Caco-2 (cell line): ENCODE data around the gene TEX14. TPM values are rescaled to one million over a fixed set of nuclear protein-coding genes. Genes with fewer than 3 reads are reported as not detected.

Experiments
- BruUV-seq: library from RNA; stranded (reverse); fragments of 400-500 nt; replicated peaks from 2 replicates; lab custom pipeline; 2021; lab: Mats Ljungman, UMichigan
- CTCF ChIA-PET: fragments of 300-600 bp; sonication (Branson Sonifier 250); formaldehyde crosslinking; loops from one replicate; lab custom pipeline; 2022; ENCODE audit warnings: antibody characterized with exemption; lab: Charles Lee
- POLR2A ChIA-PET: fragments of 300-600 bp; sonication (Branson Sonifier 250); formaldehyde crosslinking; loops from one replicate; lab custom pipeline; 2022; ENCODE audit warnings: antibody characterized with exemption; lab: Charles Lee
- DNase-seq, 2 experiments: peaks; one replicate each; pipeline versions ENCODE4 v3.0.0 to v3.0.0-alpha.2; 2020 to 2022
- H3K27me3 ChIP-seq: replicated peaks from 2 replicates; pipeline ENCODE4 v1.6.0; 2011; ENCODE audit warnings: low read length; ENCODE audit not compliant: control insufficient read depth, insufficient read depth
- H3K36me3 ChIP-seq: 2 replicates; pipeline ENCODE4 v1.5.1; 2011; ENCODE audit warnings: low read length; ENCODE audit not compliant: control insufficient read depth, insufficient read depth
- H3K4me1 ChIP-seq: fragments of 250-450 bp; sonication (Bioruptor Pico); 2 replicates; pipeline ENCODE4 v1.5.1; 2020; ENCODE audit warnings: mild to moderate bottlenecking
- H3K4me3 ChIP-seq: 2 replicates; pipeline ENCODE4 v1.5.1; 2011; ENCODE audit warnings: low read depth, mild to moderate bottlenecking, control low read depth, low read length
- H3K9me3 ChIP-seq: fragments of 250-450 bp; sonication (Bioruptor Pico); 2 replicates; pipeline ENCODE4 v1.5.1; 2020; ENCODE audit warnings: mild to moderate bottlenecking, moderate library complexity
- H3K27ac Mint-ChIP-seq: one replicate; pipeline ENCODE4 v1.8.0; 2022; ENCODE audit warnings: mixed read lengths; ENCODE audit not compliant: unreplicated experiment
- H3K27me3 Mint-ChIP-seq: one replicate; pipeline ENCODE4 v1.8.0; 2022; ENCODE audit warnings: mixed read lengths; ENCODE audit not compliant: insufficient read depth, unreplicated experiment
- H3K36me3 Mint-ChIP-seq: one replicate; pipeline ENCODE4 v1.8.0; 2022; ENCODE audit warnings: mild to moderate bottlenecking, mixed read lengths; ENCODE audit not compliant: insufficient read depth, unreplicated experiment
- H3K4me1 Mint-ChIP-seq: one replicate; pipeline ENCODE4 v1.8.0; 2022; ENCODE audit warnings: low read depth, mixed read lengths; ENCODE audit not compliant: unreplicated experiment
- H3K4me3 Mint-ChIP-seq: one replicate; pipeline ENCODE4 v1.8.0; 2022; ENCODE audit warnings: mild to moderate bottlenecking, moderate library complexity, mixed read lengths; ENCODE audit not compliant: unreplicated experiment
- H3K9me3 Mint-ChIP-seq: one replicate; pipeline ENCODE4 v1.8.0; 2022; ENCODE audit warnings: mixed read lengths; ENCODE audit not compliant: unreplicated experiment
- CTCF ChIP-seq, 2 experiments: fragments of 200-600 bp in 1 of 2; IDR thresholded peaks; 1 replicate in 1 of 2; 2 replicates in 1 of 2; pipeline versions ENCODE4 v1.5.1 to v1.8.0; 2011 to 2022; ENCODE audit warnings: antibody characterized with exemption in 1 of 2, control low read depth in 1 of 2, inconsistent platforms in 1 of 2, low read depth in 1 of 2, low read length in 1 of 2, mild to moderate bottlenecking in 1 of 2, moderate library complexity in 1 of 2; ENCODE audit not compliant: insufficient read depth in 1 of 2, severe bottlenecking in 1 of 2, unreplicated experiment in 1 of 2
- intact Hi-C: fragments of 100-400 bp; cut with micrococcal nuclease; formaldehyde crosslinking; loops from one replicate; pipeline ENCODE4 v1.10.0; 2022; ENCODE audit not compliant: unreplicated experiment
- total RNA-seq: library from RNA; stranded (reverse); gene quantifications from 2 replicates; pipeline ENCODE4 v1.2.3, GENCODE V29; 2022

Gene TEX14
- total RNA-seq, 1 experiment from 2014 or later: 0.54 TPM

DNA sequence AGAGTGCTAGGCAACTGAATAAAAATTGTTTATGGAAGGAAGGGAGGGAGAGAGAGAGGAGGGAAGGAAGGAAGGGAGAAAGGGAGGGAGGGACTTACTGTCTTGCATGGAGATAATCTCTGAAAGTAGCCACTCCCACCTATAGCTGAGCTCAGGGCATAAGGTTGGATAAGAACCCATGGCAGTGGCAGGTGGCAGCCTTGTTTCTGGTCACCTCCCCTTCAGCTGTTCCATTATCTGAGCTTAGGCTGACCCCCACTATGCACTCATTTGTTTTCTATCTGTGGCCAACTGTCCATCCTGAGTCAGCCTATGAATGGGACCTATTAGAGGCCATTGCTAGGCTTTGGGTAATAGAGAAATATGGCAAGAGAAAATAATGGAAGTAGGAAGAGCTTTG lies 152.1 kb downstream of the TEX14 start:
- ChIA-PET CTCF (no interaction called here), POLR2A (no interaction called here)
- Histone ChIP-seq H3K4me1 (peaks cover 17% of the 10 kb centered on the region), H3K27me3 (no peaks in the 10 kb centered on the region), H3K9me3 (no peaks in the 10 kb centered on the region), H3K4me3 (no peak overlapping the region), H3K36me3 (no peaks in the 10 kb centered on the region)
- no peak for TF ChIP-seq CTCF (IDR thresholded peaks at IDR 0.05; ENCODE audit: insufficient read depth in 1 of 2, low read depth in 1 of 2, low read length in 1 of 2, severe bottlenecking in 1 of 2, unreplicated experiment in 1 of 2)
- no peak overlapping the region for H3K4me3 Mint-ChIP-seq
- no peaks in the 10 kb centered on the region for H3K9me3 Mint-ChIP-seq
- H3K36me3 Mint-ChIP-seq: no peaks in the 10 kb centered on the region
- H3K27me3 Mint-ChIP-seq: peaks cover 19% of the 10 kb centered on the region
- no peak for DNase-seq
- H3K4me1 Mint-ChIP-seq: peaks cover 11% of the 10 kb centered on the region
- H3K27ac Mint-ChIP-seq: no peak overlapping the region
- intact Hi-C loops: no loop called here
- BruUV-seq: no TSS peak

DNA sequence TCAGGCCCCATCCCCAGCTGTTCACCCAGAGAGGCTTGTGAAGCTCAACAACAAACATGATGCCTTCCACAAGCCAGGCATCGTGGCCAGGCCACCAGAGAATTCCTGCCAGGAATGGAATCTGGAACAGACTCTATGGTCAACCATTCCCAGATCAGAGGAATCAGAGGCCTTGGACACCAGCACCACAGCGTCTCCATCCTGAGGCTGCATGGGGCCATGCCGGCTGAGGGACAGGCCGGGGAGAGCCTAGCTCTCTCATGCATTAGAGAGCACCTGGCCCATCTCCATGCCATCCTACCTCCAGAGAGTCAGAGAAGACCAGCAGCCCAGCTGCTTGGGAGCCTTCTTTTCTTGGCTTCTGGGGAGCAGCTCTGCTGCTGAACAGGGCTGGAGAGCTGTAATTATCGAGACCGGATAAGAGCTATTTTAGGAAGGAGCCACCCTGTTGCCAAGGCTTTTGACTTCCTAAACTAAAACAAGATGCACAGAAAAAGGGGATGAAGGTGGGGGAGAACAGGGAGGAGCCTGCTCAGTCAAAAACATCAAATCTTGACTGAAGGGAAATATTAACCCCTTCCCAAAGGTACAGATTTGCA lies 152.9 kb downstream of the TEX14 start:
- H3K4me1 Mint-ChIP-seq: peaks cover 11% of the 10 kb centered on the region
- no TSS peak for BruUV-seq
- H3K36me3 Mint-ChIP-seq: no peaks in the 10 kb centered on the region
- intact Hi-C loops: no loop called here
- Histone ChIP-seq H3K4me3 (no peak overlapping the region), H3K4me1 (peaks cover 19% of the 10 kb centered on the region), H3K9me3 (no peaks in the 10 kb centered on the region), H3K36me3 (no peaks in the 10 kb centered on the region), H3K27me3 (no peaks in the 10 kb centered on the region)
- no peak overlapping the region for H3K4me3 Mint-ChIP-seq
- no peak for TF ChIP-seq CTCF (IDR thresholded peaks at IDR 0.05; ENCODE audit: insufficient read depth in 1 of 2, low read depth in 1 of 2, low read length in 1 of 2, severe bottlenecking in 1 of 2, unreplicated experiment in 1 of 2)
- ChIA-PET POLR2A (no interaction called here), CTCF (no interaction called here)
- H3K27me3 Mint-ChIP-seq: peaks cover 13% of the 10 kb centered on the region
- DNase-seq: no peak
- no peak overlapping the region for H3K27ac Mint-ChIP-seq
- H3K9me3 Mint-ChIP-seq: no peaks in the 10 kb centered on the region

- Histone ChIP-seq H3K4me1 (peaks cover 26% of the 10 kb centered on the region), H3K36me3 (no peaks in the 10 kb centered on the region), H3K4me3 (no peak overlapping the region), H3K27me3 (no peaks in the 10 kb centered on the region), H3K9me3 (no peaks in the 10 kb centered on the region)
- no peak overlapping the region for H3K27ac Mint-ChIP-seq
- no peak overlapping the region for H3K4me3 Mint-ChIP-seq
- no TSS peak for BruUV-seq
- intact Hi-C loops: no loop called here
- ChIA-PET POLR2A (no interaction called here), CTCF (no interaction called here)
- no peak for DNase-seq
- no peaks in the 10 kb centered on the region for H3K9me3 Mint-ChIP-seq
- peaks cover 4% of the 10 kb centered on the region for H3K27me3 Mint-ChIP-seq
- no peak for TF ChIP-seq CTCF (IDR thresholded peaks at IDR 0.05; ENCODE audit: insufficient read depth in 1 of 2, low read depth in 1 of 2, low read length in 1 of 2, severe bottlenecking in 1 of 2, unreplicated experiment in 1 of 2)
- H3K4me1 Mint-ChIP-seq: peaks cover 16% of the 10 kb centered on the region
- no peaks in the 10 kb centered on the region for H3K36me3 Mint-ChIP-seq
Measured at GRCh38 chr17:58537266-58537665, 154.6 kb downstream of the TEX14 start.
